Type B pancreatic cell (in vitro differentiated cells): ENCODE results near the gene AKAP14. TPM values are rescaled to one million over a fixed set of nuclear protein-coding genes. Genes with fewer than 3 reads are reported as not detected.
"Not testable (repeated sequence)": the region's sequence is repeated elsewhere in the genome, so short reads cannot be mapped to it uniquely, and the experiment has no call there.

Source experiments
- DNase-seq: peaks from one replicate; pipeline ENCODE4 v3.0.0; 2021; ENCODE audit warnings: mixed read lengths; ENCODE audit not compliant: unreplicated experiment; ENCODE audit errors: extremely low spot score
- H3K27ac Mint-ChIP-seq: 2 replicates; pipeline ENCODE4 v1.8.0; 2021; ENCODE audit warnings: mild to moderate bottlenecking, mixed read lengths
- H3K27me3 Mint-ChIP-seq: 2 replicates; pipeline ENCODE4 v1.8.0; 2021; ENCODE audit warnings: mixed read lengths
- H3K36me3 Mint-ChIP-seq: 2 replicates; pipeline ENCODE4 v1.8.0; 2021; ENCODE audit warnings: mixed read lengths
- H3K4me1 Mint-ChIP-seq: one replicate; pipeline ENCODE4 v1.8.0; 2021; ENCODE audit warnings: mixed read lengths; ENCODE audit not compliant: unreplicated experiment
- H3K4me3 Mint-ChIP-seq: 2 replicates; pipeline ENCODE4 v1.8.0; 2021; ENCODE audit warnings: mild to moderate bottlenecking, mixed read lengths
- H3K9me3 Mint-ChIP-seq: 2 replicates; pipeline ENCODE4 v1.8.0; 2021; ENCODE audit warnings: mixed read lengths
- total RNA-seq: library from RNA; stranded (reverse); gene quantifications from 2 replicates; pipeline ENCODE4 v1.2.1, GENCODE V29; 2021; ENCODE audit warnings: low replicate concordance
- TF ChIP-seq, protein P1 (sequence below): fragments of 200-600 bp; sonication (generic); conservative IDR thresholded peaks from 2 replicates; pipeline ENCODE4 v1.5.0; 2021; ENCODE audit warnings: antibody characterized with exemption, mild to moderate bottlenecking

Gene AKAP14
- total RNA-seq, 1 donor from 2014 or later: 0.92 TPM

DNA sequence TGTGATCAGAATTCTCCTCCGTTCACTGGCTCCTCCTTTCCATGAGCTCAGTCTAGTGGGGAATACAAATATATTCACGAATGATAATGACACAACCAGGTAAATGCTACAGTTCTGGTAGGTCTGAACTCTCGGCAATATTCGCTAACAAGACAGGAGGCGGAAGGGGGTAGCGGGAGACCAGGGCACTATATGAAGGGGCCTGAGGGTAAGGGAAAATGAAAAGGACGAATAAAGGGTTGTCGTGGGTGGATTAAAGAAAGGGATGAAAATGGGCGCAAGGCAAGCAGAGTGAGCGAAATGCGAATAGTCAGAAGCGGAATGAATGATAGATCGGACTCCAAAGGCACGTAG, 47.1 kb downstream of the AKAP14 start:
- Mint-ChIP-seq H3K36me3 (peaks cover 4% of the 10 kb centered on the region), H3K9me3 (no peaks in the 10 kb centered on the region), H3K4me3 (peak overlapping the region; percentile 92), H3K4me1 (peaks cover 9% of the 10 kb centered on the region), H3K27ac (peak overlapping the region; percentile 93), H3K27me3 (no peaks in the 10 kb centered on the region)
- TF ChIP-seq, protein P1, sequence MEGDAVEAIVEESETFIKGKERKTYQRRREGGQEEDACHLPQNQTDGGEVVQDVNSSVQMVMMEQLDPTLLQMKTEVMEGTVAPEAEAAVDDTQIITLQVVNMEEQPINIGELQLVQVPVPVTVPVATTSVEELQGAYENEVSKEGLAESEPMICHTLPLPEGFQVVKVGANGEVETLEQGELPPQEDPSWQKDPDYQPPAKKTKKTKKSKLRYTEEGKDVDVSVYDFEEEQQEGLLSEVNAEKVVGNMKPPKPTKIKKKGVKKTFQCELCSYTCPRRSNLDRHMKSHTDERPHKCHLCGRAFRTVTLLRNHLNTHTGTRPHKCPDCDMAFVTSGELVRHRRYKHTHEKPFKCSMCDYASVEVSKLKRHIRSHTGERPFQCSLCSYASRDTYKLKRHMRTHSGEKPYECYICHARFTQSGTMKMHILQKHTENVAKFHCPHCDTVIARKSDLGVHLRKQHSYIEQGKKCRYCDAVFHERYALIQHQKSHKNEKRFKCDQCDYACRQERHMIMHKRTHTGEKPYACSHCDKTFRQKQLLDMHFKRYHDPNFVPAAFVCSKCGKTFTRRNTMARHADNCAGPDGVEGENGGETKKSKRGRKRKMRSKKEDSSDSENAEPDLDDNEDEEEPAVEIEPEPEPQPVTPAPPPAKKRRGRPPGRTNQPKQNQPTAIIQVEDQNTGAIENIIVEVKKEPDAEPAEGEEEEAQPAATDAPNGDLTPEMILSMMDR: no peak
- DNase-seq: no peak

DNA sequence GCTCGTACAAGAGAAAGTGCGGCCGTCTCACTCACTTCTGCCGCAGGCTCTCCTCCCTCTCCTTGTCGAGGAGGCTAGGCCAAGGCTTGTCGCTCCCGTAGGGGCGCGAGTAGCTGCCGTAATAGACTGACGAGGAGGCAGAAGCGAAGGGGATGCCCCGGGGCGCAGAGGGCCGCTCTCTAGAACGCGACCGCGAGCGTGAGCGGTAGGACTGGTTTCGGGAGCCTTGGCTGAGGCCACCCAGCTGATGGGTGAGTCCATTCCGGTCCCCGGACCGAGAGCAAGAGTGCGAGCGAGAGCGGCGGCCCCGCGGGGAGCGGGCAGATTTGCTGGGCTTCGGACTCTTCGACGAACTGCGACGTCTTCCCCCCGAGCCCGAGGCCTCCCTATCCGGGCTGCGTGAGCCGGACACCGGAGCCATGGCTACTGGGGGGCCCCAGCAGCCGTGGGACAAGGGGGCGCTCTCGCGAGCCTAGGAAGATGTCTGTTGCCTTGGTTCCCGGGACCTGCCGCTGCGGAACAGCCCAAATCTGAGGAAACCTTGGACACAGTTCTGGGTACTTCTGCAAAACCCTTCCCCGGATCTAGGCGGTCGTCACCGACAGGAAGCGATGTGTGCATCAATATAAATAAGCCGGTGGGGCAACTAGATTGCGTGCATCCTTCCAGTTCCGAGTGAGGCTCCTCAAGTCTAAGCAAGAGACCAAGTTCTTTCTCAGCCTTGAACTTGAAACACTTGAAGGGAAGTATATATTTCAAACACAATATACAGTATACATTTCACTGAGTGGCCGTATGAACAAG, 47.7 kb downstream of the AKAP14 start, which contains the start of gene NKAP:
TSS of gene NKAP (minus strand) at position 567 of the 804 bp plus-strand sequence. CDS start at position 421, 146 bp downstream.
- TF ChIP-seq, protein P1: no peak
- no peaks in the 10 kb centered on the region for H3K9me3 Mint-ChIP-seq
- peaks cover 1% of the 10 kb centered on the region for H3K27me3 Mint-ChIP-seq
- peak; percentile 78 for DNase-seq
- peaks cover 4% of the 10 kb centered on the region for H3K36me3 Mint-ChIP-seq
- H3K4me1 Mint-ChIP-seq: peaks cover 9% of the 10 kb centered on the region
- H3K27ac Mint-ChIP-seq: peak within 1 kb of the TSS; percentile 93
- peak within 1 kb of the TSS; percentile 92 for H3K4me3 Mint-ChIP-seq

DNA sequence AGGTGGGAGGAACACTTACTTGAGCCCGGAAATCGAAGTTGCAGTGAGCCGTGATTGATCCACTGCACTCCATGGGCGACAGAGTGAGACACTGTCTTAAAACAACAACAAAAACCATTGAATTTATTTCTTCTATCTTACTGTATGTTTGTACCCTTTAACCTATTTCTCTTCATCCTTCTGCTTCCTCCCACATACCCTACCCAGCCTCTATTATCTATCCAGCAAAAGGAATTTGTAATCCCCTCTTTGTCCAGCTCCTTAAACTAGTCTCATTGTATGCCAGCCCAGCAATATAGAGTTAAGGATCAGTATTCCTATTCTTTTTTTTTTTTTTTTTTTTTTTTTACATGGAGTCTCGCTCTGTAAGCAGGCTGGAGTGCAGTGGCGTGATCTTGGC, 49.8 kb downstream of the AKAP14 start:
- Mint-ChIP-seq H3K27me3 (peaks cover 3% of the 10 kb centered on the region), H3K4me3 (no peak overlapping the region), H3K27ac (no peak overlapping the region), H3K4me1 (peaks cover 9% of the 10 kb centered on the region), H3K36me3 (peaks cover 4% of the 10 kb centered on the region), H3K9me3 (no peaks in the 10 kb centered on the region)
- no peak for DNase-seq
- TF ChIP-seq, protein P1: no peak

DNA sequence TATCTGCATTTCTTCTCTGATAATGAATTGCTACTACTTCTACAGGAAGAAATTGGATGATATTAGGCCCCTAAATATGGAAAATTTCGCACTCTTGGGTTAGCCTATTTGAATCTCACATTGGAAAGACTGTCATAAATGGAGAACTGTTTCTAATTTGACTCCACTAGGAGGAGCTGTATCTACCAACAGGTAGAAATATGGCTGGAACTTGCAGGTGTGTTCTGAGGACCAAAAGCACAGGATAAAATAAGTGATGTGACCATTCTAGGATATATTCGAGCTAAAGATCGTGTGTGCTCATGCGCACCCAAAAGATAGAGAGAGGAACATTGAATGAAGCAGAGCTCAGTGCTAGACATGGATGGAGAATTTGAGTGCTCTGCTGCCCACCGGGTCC, 52.7 kb downstream of the AKAP14 start:
- Mint-ChIP-seq H3K4me1 (no peaks in the 10 kb centered on the region), H3K4me3 (no peak overlapping the region), H3K27me3 (peaks cover 3% of the 10 kb centered on the region), H3K27ac (no peak overlapping the region), H3K9me3 (no peaks in the 10 kb centered on the region), H3K36me3 (no peaks in the 10 kb centered on the region)
- no peak for DNase-seq
- TF ChIP-seq, protein P1: no peak

DNA sequence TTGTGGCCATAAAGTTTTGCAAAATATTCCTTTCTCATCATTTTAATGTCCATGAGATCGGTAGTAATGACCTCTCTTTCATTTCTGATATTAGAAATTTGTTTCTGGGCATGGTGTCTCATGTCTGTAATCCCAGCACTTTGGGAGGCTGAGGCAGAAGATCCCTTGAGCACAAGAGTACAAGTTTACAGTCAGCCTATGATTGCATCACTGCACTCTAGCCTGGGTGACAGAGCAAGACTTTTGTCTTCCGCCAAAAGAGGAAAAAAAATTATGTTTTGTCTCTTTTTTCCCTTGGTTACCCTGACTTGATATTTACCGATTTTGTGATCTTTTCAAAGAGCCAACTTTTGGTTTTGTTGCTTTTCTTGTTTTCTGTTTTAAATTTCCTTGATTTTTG, 58.7 kb downstream of the AKAP14 start:
- no peak overlapping the region for H3K4me3 Mint-ChIP-seq
- no peak overlapping the region for H3K27ac Mint-ChIP-seq
- H3K4me1 Mint-ChIP-seq: no peaks in the 10 kb centered on the region
- DNase-seq: no peak
- H3K36me3 Mint-ChIP-seq: no peaks in the 10 kb centered on the region
- TF ChIP-seq, protein P1: no peak
- peaks cover 6% of the 10 kb centered on the region for H3K27me3 Mint-ChIP-seq
- H3K9me3 Mint-ChIP-seq: no peaks in the 10 kb centered on the region

DNA sequence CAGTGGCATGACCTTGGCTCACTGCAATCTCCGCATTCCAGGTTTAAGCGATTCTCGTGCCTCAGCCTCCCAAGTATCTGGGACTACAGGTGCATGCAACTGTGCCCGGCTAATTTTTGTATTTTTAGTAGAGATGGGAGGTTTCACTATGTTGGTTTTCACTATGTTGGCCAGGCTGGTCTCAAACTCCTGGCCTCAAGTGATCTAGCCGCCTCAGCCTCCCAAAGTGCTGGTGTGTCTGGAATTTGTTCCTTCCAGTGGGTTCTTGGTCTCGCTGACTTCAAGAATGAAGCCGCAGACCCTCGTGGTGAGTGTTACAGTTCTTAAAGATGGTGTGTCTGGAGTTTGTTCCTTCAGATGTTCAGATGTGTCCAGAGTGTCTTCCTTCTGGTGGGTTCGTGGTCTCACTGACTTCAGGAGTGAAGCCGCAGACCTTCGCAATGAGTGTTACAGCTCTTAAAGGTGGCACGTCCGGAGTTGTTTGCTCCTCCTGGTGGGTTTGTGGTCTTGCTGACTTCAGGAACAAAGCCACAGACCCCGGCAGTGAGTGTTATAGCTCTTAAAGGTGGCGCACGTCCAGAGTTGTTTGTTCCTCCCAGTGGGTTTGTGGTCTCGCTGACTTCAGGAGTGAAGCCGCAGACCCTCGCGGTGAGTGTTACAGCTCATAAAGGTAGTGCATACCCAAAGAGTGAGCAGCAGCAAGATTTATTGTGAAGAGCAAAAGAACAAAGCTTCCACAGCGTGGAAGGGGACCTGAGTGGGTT, 60.3 kb downstream of the AKAP14 start:
- H3K4me3 Mint-ChIP-seq, H3K9me3 Mint-ChIP-seq, H3K27ac Mint-ChIP-seq, H3K36me3 Mint-ChIP-seq, DNase-seq, H3K27me3 Mint-ChIP-seq, H3K4me1 Mint-ChIP-seq: not testable (repeated sequence)
